Adrenal gland (tissue), 12 donors: ENCODE results near the gene TSC22D4. TPM values are rescaled to one million over a fixed set of nuclear protein-coding genes. Genes with fewer than 3 reads are reported as not detected.

Experiments
- DNase-seq, 7 donors: peaks; one replicate each; pipeline ENCODE4 v3.0.0-alpha.2; 2019 to 2020
- H3K27ac ChIP-seq, 5 donors: fragments of 200-600 bp; sonication (generic) in 4 of 5; 1 replicate in 3 of 5; 2 replicates in 2 of 5; pipeline versions ENCODE4 v1.5.1 to v1.8.0; 2016 to 2020; ENCODE audit warnings: mild to moderate bottlenecking in 1 of 5
- H3K27me3 ChIP-seq: fragments of 200-600 bp; 2 replicates; pipeline ENCODE4 v1.8.0; 2021
- H3K36me3 ChIP-seq, 2 donors: fragments of 200-600 bp; replicated peaks in 1 of 2; 1 replicate in 1 of 2; 2 replicates in 1 of 2; pipeline versions ENCODE4 v1.5.1 to v1.8.0; 2018 to 2022
- H3K4me1 ChIP-seq, 2 donors: fragments of 200-600 bp; replicated peaks in 1 of 2; 1 replicate in 1 of 2; 2 replicates in 1 of 2; pipeline versions ENCODE4 v1.5.1 to v1.8.0; 2018 to 2021
- H3K4me3 ChIP-seq, 4 donors: fragments of 200-600 bp; sonication (generic) in 3 of 4; one replicate each; pipeline ENCODE4 v1.5.1; 2016 to 2018
- H3K9me3 ChIP-seq, 3 donors: fragments of 200-600 bp; sonication (generic) in 1 of 3; replicated peaks in 1 of 3; 1 replicate in 2 of 3; 2 replicates in 1 of 3; pipeline versions ENCODE4 v1.5.1 to v1.8.0; 2016 to 2021
- CTCF ChIP-seq, 6 experiments: fragments of 450-650 bp in 4 of 6; fragments of 200-600 bp in 2 of 6; sonication (generic) in 1 of 6; IDR thresholded peaks; 1 replicate in 5 of 6; 2 replicates in 1 of 6; pipeline versions ENCODE4 v1.5.1 to v1.8.0; 2016 to 2021; ENCODE audit warnings: antibody characterized with exemption in 6 of 6, mild to moderate bottlenecking in 2 of 6, moderate library complexity in 1 of 6
- POLR2A ChIP-seq, 2 donors: fragments of 450-650 bp; IDR thresholded peaks; one replicate each; pipeline ENCODE4 v1.6.1; 2017; ENCODE audit warnings: antibody characterized with exemption in 2 of 2, mild to moderate bottlenecking in 2 of 2, moderate library complexity in 1 of 2
- WGBS, 4 donors: extraction: QIAGEN DNeasy Blood & Tissue Kit in 2 of 4; methylation state at CpG; one replicate each; pipeline versions ENCODE4 v1.1.5 to v1.1.7; 2013 to 2017; 5-methylcytosine and 5-hydroxymethylcytosine counted together
- intact Hi-C, 2 donors: fragments of 100-400 bp; cut with DNase I; formaldehyde crosslinking; loops; one replicate each; pipeline versions ENCODE4 v1.14.1 to v1.15.0; 2022 to 2023
- polyA plus RNA-seq, 3 donors: library from polyadenylated mRNA; stranded (reverse); fragments of 200-250 nt in 2 of 3; fragments of 350-450 nt in 1 of 3; fragmentation: Illumina TruSeq in 1 of 3; extraction: RNeasy Lipid Tissue Mini Kit (QIAGEN cat#74804) in 1 of 3; gene quantifications; one replicate each; pipeline ENCODE4 v1.2.3, GENCODE V29; 2013 to 2014
- total RNA-seq, 9 donors: library from RNA; depleted of rRNA in 4 of 9; stranded (reverse); fragments of >200 nt in 4 of 9; fragments of 120-200 nt in 1 of 9; fragmentation: NEBNext Ultra II Directional in 1 of 9; extraction: Animal tissue kit (Norgen Biotek cat#: 25700) in 1 of 9; gene quantifications; one replicate each; pipeline versions ENCODE4 v1.1.0 to v1.2.4, GENCODE V29; 2013 to 2023
- donor health status: healthy with polysubstance abuse.
- donor health status: Bipolar disorder and iron deficiency.
- donor health status: DM: yes; HTN: yes; CAD: no.
- donor health status: DM: no; HTN: no; CAD: no.
- donor health status: DM: no; HTN: no; CAD: no.
- donor health status: DM: yes; HTN: yes; CAD: no.

The TSC22D4 gene
- total and polyA plus RNA-seq, 12 donors = 11.2 to 96.1 (median 60.7) TPM

GRCh38 chr7:100516135-100516812 lies 37.3 kb upstream of the TSC22D4 start:
- Histone ChIP-seq H3K4me1 (peaks cover 0 to 4% of the 10 kb centered on the region in 2 donors), H3K36me3 (no peaks in the 10 kb centered on the region), H3K27ac (peak overlapping the region in 2 of 5 donors; percentile 2 to 63), H3K4me3 (no peak overlapping the region), H3K27me3 (no peaks in the 10 kb centered on the region), H3K9me3 (no peaks in the 10 kb centered on the region)
- TF ChIP-seq CTCF (IDR thresholded peaks at IDR 0.05) = no peak
- TF ChIP-seq POLR2A (IDR thresholded peaks at IDR 0.05) = no peak
- peak in 2 of 7 donors; percentile 4 to 17 for DNase-seq
- intact Hi-C loops = no loop called here
- 67 to 77% (median 75%) methylated on average over 4 of the region's 4 CpGs for WGBS, 4 donors

GRCh38 chr7:100515072-100515532 lies 36.1 kb upstream of the TSC22D4 start:
- Histone ChIP-seq H3K27me3 (no peaks in the 10 kb centered on the region), H3K4me3 (no peak overlapping the region), H3K27ac (peak overlapping the region in 2 of 5 donors; percentile 2 to 63), H3K4me1 (peaks cover 0 to 4% of the 10 kb centered on the region in 2 donors), H3K36me3 (no peaks in the 10 kb centered on the region), H3K9me3 (no peaks in the 10 kb centered on the region)
- 23 to 56% (median 48%) methylated on average over 2 of the region's 2 CpGs for WGBS, 4 donors
- no peak for DNase-seq
- intact Hi-C loops = no loop called here
- TF ChIP-seq CTCF (IDR thresholded peaks at IDR 0.05) = no peak
- no peak for TF ChIP-seq POLR2A (IDR thresholded peaks at IDR 0.05)

GRCh38 chr7:100513212-100513810 lies 34.3 kb upstream of the TSC22D4 start:
- TF ChIP-seq CTCF (IDR thresholded peaks at IDR 0.05) = no peak
- TF ChIP-seq POLR2A (IDR thresholded peaks at IDR 0.05) = no peak
- WGBS, 4 donors = 65 to 73% (median 67%) methylated on average over 8 to 9 of the region's 9 CpGs
- H3K27ac ChIP-seq = no peak overlapping the region
- H3K4me1 ChIP-seq = peaks cover 0 to 4% of the 10 kb centered on the region in 2 donors
- no peaks in the 10 kb centered on the region for H3K9me3 ChIP-seq
- intact Hi-C loops = no loop called here
- H3K27me3 ChIP-seq = no peaks in the 10 kb centered on the region
- no peak overlapping the region for H3K4me3 ChIP-seq
- DNase-seq = no peak
- no peaks in the 10 kb centered on the region for H3K36me3 ChIP-seq

- no peak for DNase-seq
- WGBS, 4 donors = 89 to 95% (median 91%) methylated on average over 9 of the region's 9 CpGs
- Histone ChIP-seq H3K27ac (no peak overlapping the region), H3K27me3 (no peaks in the 10 kb centered on the region), H3K36me3 (no peaks in the 10 kb centered on the region), H3K9me3 (no peaks in the 10 kb centered on the region), H3K4me3 (no peak overlapping the region), H3K4me1 (peaks cover 0 to 4% of the 10 kb centered on the region in 2 donors)
- TF ChIP-seq CTCF (IDR thresholded peaks at IDR 0.05) (no peak), POLR2A (IDR thresholded peaks at IDR 0.05) (no peak)
- intact Hi-C loops = no loop called here
These were observed 31.6 kb upstream of the TSC22D4 start for GRCh38 chr7:100510437-100511239.
